GM21515 (cell line): Measurements from ENCODE around the gene ARRDC4.
"Not testable (repeated sequence)": the region's sequence is repeated elsewhere in the genome, so short reads cannot be mapped to it uniquely, and the experiment has no call there.

Experiments
- ATAC-seq: cut with Tn5 transposase; IDR thresholded peaks from one replicate; pipeline ENCODE4 v1.9.1; 2021; ENCODE audit not compliant: unreplicated experiment

The ARRDC4 gene

GRCh38 chr15:97966246-97966645 lies 5.7 kb downstream of the ARRDC4 start:
- ATAC-seq: no peak

GRCh38 chr15:97966924-97967620 lies 6.6 kb downstream of the ARRDC4 start:
- no peak for ATAC-seq

GRCh38 chr15:97967881-97968280 lies 7.4 kb downstream of the ARRDC4 start:
- no peak for ATAC-seq

GRCh38 chr15:97968380-97968779 lies 7.9 kb downstream of the ARRDC4 start:
- no peak for ATAC-seq

GRCh38 chr15:97972366-97972765 lies 11.9 kb downstream of the ARRDC4 start:
- ATAC-seq: no peak

- no peak for ATAC-seq
These were observed 15.6 kb downstream of the ARRDC4 start for GRCh38 chr15:97976129-97976528.

GRCh38 chr15:97976766-97977503 lies 16.4 kb downstream of the ARRDC4 start:
- no peak for ATAC-seq

- ATAC-seq: no peak
These were observed 17.2 kb downstream of the ARRDC4 start for GRCh38 chr15:97977734-97978133.

GRCh38 chr15:97978401-97979139 lies 18.1 kb downstream of the ARRDC4 start:
- no peak for ATAC-seq

GRCh38 chr15:97979140-97979520 lies 18.6 kb downstream of the ARRDC4 start:
- no peak for ATAC-seq

- no peak for ATAC-seq
These were observed 20.6 kb downstream of the ARRDC4 start for GRCh38 chr15:97981058-97981457.

- ATAC-seq: no peak
These were observed 21.3 kb downstream of the ARRDC4 start for GRCh38 chr15:97981758-97982157.

- no peak for ATAC-seq
These were observed 23.7 kb downstream of the ARRDC4 start for GRCh38 chr15:97984157-97984556.

- not testable (repeated sequence) for ATAC-seq
These were observed 25.5 kb downstream of the ARRDC4 start for GRCh38 chr15:97985979-97986378.

GRCh38 chr15:97986781-97987180 lies 26.3 kb downstream of the ARRDC4 start:
- no peak for ATAC-seq

- no peak for ATAC-seq
These were observed 28.8 kb downstream of the ARRDC4 start for GRCh38 chr15:97989299-97989698.

- no peak for ATAC-seq
These were observed 31.6 kb downstream of the ARRDC4 start for GRCh38 chr15:97991972-97992541.

- ATAC-seq: no peak
These were observed 32.3 kb downstream of the ARRDC4 start for GRCh38 chr15:97992823-97993222.

GRCh38 chr15:97993310-97993738 lies 32.8 kb downstream of the ARRDC4 start:
- no peak for ATAC-seq

- ATAC-seq: no peak
These were observed 33.7 kb downstream of the ARRDC4 start for GRCh38 chr15:97994236-97994635.

- ATAC-seq: no peak
These were observed 34.7 kb downstream of the ARRDC4 start for GRCh38 chr15:97995192-97995591.
